NCI-H748 treated with DMSO at 0.1 percent for 48 hours (cell line): ENCODE measurements around the gene FBN3.
A peak's percentile ranks its signal among the peaks of the same experiment; 100 is the strongest.
"Not testable (repeated sequence)": the region's sequence is repeated elsewhere in the genome, so short reads cannot be mapped to it uniquely, and the experiment has no call there.

ENCODE experiments used
- DNase-seq: peaks from one replicate; lab custom pipeline; 2025; lab: John Stamatoyannopoulos, UW

FBN3 gene

DNA sequence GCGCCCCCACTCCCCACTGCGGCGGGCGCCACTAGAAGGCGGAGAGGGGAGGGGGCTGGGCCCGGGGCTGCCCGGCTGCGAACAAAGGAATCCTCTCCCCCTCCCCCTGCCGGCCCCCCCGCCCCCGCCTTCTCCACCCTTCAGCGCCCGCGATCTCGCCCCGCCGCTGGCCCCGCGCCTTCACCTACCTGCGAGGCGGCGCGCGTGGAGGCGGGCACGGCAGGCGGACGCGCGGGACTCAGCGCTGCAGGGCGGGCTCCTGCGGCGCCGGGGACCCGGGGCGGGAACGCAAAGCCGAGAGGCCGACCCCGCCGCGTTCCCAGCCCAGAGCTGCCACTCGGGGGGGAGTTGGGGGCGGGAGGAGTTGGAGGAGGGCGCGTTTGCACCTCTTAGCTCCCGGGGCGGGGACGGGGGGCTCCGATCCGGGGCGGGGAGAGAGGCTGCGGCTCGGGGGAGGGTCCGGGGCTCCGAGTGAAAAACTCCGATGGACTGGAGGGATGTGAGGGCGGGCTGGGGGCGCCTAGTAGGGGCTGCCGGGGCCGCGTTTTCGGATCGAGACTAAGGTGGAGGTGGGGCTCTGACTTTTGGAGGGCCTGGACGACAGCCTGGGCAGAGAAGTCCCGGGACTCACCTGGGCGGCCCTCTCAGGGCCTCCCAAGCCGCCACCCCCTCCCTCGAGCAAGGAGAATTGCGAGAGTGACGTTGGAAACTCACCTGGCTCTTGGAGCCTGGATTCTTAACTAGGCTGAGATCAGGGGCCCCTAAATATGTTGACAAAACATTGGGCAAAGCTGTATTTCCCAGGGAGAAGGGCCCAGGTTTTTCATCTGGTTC is at the start of gene FBN3:
Gene FBN3 (minus strand): TSS at position 332 of the 834 bp plus-strand sequence. CDS start 2,112 bp downstream, outside the sequence.
- DNase-seq, result no peak

GRCh38 chr19:8196271-8196927 is 47.0 kb upstream of the FBN3 start:
- no peak for DNase-seq

DNA sequence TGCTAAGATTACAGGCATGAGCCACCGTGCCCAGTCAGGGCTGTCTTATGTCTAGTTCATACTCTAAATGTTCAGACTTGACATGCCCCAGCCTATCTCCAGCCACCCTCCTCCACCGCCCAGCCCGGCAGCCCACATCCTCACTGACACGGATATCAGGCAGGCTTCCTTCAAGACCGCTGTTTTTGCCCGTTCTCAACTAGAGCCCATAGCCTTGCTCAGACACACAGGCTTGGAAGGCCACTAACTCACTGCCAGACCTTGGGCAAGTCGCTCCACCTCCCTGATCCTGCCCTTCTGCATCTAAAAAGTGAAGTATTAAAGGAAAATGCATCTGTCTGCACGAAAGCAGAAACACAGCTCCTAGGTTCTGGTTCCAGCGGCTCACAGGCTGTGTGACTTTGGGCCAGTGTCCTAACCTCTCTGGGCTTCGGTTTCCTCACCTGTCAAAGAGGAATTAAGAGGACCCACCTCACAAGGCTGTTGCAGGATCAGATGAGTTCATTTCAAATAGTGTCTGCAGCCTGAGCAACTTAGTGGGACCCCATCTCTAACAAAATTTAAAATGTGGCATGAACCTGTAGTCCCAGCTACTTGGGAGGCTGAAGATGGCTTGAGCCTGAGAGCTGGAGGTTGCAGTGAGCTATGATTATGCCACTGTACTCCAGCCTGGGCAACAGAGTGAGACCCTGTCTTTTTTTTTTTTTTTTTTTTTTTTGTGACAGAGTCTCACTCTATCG is 45.3 kb upstream of the FBN3 start:
- DNase-seq, result no peak

DNA sequence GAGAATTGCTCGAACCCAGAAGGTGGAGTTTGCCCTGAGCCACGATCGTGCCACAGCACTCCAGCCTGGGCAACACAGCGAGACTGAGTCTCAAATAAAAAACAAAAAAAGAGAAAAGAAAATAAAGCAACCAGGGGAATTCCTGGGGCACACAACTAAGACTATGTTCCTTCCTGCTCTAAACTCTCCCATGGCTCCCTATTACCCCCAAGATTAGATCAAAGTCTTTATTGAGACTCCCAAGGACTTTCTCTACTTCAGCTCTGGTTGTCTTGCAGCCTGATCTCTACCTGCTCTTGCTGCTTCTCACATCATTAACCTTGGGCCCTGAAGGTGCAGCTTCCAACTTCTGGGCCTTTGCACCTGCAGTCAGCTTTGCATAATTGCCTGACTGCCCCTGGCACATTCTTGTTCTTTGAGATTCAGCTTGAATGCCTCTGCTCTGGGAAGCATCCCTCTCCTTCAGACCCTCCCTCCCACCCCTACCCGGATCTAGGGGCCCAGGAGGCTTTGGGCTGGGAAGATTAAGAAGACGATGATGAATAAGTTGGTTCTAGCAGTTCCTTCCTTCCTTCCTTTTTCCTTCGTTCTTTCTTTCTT is 42.9 kb upstream of the FBN3 start:
- no peak for DNase-seq

DNA sequence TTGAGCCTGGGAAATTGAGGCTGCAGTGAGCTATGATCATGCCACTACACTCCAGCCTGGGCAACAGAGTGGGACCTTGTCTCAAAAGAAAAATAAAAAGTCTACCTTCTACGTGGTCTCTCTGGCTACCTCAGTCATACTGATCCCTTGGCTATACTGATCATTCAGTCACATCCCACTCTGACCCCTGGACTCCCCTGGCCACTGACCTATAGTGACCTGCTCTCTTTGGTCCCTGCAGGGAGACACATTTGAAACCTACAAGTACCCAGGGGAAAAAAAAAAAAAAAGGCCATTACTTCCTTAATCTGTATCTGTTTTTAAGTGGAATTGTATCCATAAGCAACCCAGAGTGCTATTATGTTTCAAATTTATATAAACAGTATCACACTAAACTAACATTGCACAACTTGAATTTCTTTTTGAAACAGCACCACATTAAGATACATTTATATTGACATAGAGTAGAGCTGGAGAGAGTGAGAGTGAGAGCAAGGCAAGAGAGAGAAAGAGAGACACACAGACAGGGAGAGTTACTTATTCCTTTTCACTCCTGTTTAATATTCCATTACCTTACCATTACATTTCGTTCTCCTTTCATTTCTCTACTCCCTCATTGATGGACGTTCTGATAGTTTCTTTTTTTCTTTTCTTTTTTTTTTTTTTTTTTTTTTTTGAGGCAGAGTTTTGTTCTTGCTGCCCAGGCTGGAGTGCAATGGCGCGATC is 36.1 kb upstream of the FBN3 start:
- DNase-seq, result no peak

GRCh38 chr19:8184274-8184673 is 34.9 kb upstream of the FBN3 start:
- DNase-seq, result no peak

GRCh38 chr19:8180018-8180417 is 30.6 kb upstream of the FBN3 start:
- DNase-seq, result no peak

DNA sequence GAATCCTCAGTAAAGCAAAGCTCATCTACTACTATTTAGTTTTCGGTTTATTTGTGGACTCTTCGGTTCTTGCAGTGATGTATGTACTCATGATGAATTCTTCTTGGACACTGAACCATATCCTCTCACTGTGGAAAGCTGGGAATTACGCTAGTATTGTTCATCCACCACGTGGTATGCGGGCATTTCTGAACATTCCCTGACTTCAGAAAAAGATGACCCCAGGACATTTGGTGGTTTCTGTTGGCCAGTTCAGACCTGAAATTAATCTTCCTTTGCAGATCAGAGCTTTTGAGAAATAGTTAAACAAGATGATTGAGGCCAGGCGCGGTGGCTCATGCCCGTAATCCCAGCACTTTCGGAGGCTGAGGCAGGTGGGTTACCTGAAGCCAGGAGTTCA is 25.3 kb upstream of the FBN3 start:
- DNase-seq, result no peak

GRCh38 chr19:8168537-8168936 is 19.1 kb upstream of the FBN3 start:
- no peak for DNase-seq

- no peak for DNase-seq
Observed at GRCh38 chr19:8167985-8168384, 18.6 kb upstream of the FBN3 start.

GRCh38 chr19:8163759-8164158 is 14.4 kb upstream of the FBN3 start:
- DNase-seq, result no peak

DNA sequence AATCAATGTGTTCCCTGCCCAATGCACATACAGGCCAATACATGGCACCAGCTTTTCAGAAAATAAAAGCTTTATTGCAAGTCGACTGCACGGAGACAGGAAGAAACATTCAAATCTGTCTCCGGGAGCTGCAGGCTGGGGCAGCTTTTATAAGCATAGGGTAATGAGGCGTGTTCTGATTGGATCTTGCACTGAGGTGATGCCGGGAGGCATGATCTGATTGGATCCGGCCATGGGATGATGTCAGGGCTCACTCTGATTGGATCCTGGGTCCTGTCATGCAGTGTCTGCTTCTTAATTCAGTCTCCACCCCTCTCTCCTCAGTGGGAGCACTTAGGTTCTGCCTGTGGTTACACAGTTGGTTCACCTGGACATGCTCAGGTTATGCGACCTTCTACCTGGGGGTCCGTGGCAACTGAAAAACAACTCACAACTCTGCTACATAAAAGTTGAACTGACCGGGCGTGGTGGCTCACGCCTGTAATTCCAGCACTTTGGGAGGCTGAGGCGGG is 11.8 kb upstream of the FBN3 start:
- no peak for DNase-seq

DNA sequence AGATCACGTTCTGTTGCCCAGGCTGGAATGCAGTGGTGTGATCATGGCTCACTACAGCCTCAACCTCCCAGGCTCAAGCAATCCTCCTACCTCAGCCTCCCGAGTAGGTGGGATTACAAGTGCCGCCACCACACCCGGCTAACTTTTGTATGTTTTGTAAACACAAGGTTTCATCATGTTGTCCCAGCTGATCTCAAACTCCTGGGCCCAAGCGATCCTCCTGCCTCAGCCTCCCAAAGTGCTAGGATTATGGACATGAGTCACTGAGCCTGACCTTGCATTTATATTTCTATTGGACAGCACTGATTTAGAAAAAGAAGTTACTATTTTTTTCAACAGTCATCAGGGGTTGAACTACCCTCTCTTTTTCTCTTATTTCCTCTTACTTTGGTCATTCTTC is 9.9 kb upstream of the FBN3 start:
- DNase-seq, result not testable (repeated sequence)

DNA sequence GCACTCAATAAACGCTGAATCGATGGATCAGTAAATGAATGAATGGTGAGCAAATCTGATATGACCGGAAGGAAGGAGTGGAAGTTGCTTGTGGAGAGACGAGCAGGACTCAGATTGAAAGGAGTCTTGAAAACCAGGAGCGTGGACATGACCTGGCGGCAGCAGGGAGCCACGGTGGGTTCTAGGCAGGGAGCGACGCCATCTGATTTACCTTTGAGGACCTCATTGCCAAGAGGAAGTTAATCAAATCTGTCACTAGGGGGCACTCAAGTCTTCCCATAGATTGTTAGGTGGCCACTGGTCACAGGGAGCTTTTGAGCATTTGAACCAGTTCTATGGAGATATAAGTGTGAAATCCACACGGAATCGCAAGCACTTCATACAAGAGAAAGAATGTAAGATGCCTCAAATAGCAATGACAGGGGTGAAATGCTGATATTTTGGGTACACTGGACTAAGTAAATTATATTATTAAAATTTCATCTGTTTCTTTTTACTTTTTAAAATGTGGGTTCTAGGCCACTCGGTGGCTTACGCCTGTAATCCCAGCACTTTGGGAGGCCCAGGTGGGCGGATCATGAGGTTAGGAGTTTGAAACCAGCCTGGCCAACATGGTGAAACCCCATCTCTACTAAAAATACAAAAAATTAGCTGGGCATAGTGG is 9.2 kb upstream of the FBN3 start:
- DNase-seq, result peak; percentile 38

GRCh38 chr19:8155318-8155717 is 5.9 kb upstream of the FBN3 start:
- no peak for DNase-seq

GRCh38 chr19:8154014-8154413 is 4.6 kb upstream of the FBN3 start:
- not testable (repeated sequence) for DNase-seq

DNA sequence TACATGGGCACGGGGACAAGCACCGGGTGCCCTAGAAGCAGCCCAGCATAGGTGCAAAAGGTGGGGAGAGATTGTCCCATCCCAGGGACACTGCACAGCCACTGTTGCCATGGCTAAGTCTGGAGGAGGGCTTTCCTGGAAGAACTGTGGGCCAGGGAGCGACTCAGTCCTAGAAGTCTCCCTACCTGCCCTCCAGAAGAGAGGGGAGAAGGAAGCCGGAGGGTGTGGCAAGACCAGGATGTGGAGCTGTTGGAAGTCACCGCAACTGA is 2.3 kb upstream of the FBN3 start:
- DNase-seq, result no peak

GRCh38 chr19:8150998-8151766 is 1.8 kb upstream of the FBN3 start:
- no peak for DNase-seq

GRCh38 chr19:8150178-8150865 is 930 bp upstream of the FBN3 start:
- no peak for DNase-seq
